GM12878 (cell line): ENCODE results near the gene DNMBP. TPM values are rescaled to one million over a fixed set of nuclear protein-coding genes. Genes with fewer than 3 reads are reported as not detected.
"Not testable (repeated sequence)": the region's sequence is repeated elsewhere in the genome, so short reads cannot be mapped to it uniquely, and the experiment has no call there.

Source experiments
- ATAC-seq: fragments of 200-7000 bp; cut with Tn5 transposase; 3 replicates; pipeline ENCODE4 v1.9.1; 2020; ENCODE audit warnings: mild to moderate bottlenecking, moderate library complexity
- BruUV-seq: library from RNA; stranded (reverse); fragments of 400-500 nt; replicated peaks from 2 replicates; lab custom pipeline; 2021; lab: Mats Ljungman, UMichigan
- CTCF ChIA-PET: fragments of 300-600 bp; sonication (Branson Sonifier 250); formaldehyde crosslinking; extraction: SDS; loops from one replicate; lab custom pipeline; 2021; ENCODE audit warnings: inconsistent platforms; lab: Yijun Ruan, JAX
- POLR2A ChIA-PET: fragments of 350-600 bp; formaldehyde crosslinking; extraction: SDS; loops from one replicate; lab custom pipeline; 2021; ENCODE audit warnings: inconsistent platforms; lab: Charles Lee
- RAD21 ChIA-PET: fragments of 300-600 bp; sonication (Branson Sonifier 250); formaldehyde crosslinking; loops from one replicate; lab custom pipeline; 2023; ENCODE audit warnings: antibody characterized with exemption; ENCODE audit not compliant: unreplicated experiment; lab: Charles Lee
- SMC1A ChIA-PET: fragments of 300-600 bp; sonication (Branson Sonifier 250); formaldehyde crosslinking; loops from one replicate; lab custom pipeline; 2023; ENCODE audit not compliant: unreplicated experiment, uncharacterized antibody; lab: Charles Lee
- DNase-seq: peaks from one replicate; pipeline ENCODE4 v3.0.0-alpha.2; 2011; ENCODE audit warnings: low read depth, low spot score
- FAIRE-seq: peaks from 3 replicates; lab custom pipeline; 2011; peaks lifted over from hg19 to GRCh38; lab: Jason Lieb, UNC
- H2AFZ ChIP-seq: 2 replicates; pipeline ENCODE4 v1.6.0; 2011; ENCODE audit warnings: low read depth, low read length, control low read depth; ENCODE audit not compliant: control insufficient read depth
- H3K27ac ChIP-seq: 2 replicates; pipeline ENCODE4 v1.5.1; 2011; ENCODE audit warnings: control low read depth; ENCODE audit not compliant: control insufficient read depth, insufficient read depth
- H3K27me3 ChIP-seq, 2 experiments: replicated peaks in 1 of 2; 2 replicates each; pipeline versions ENCODE4 v1.6.0 to v1.6.1; 2011; ENCODE audit warnings: low read length in 1 of 2; ENCODE audit not compliant: control insufficient read depth in 2 of 2, insufficient read depth in 2 of 2
- H3K36me3 ChIP-seq, 2 experiments: 2 replicates each; pipeline ENCODE4 v1.5.1; 2011; ENCODE audit warnings: low read length in 1 of 2; ENCODE audit not compliant: control insufficient read depth in 2 of 2, insufficient read depth in 2 of 2
- H3K4me1 ChIP-seq: 2 replicates; pipeline ENCODE4 v1.6.1; 2011; ENCODE audit warnings: mild to moderate bottlenecking, low read length, moderate library complexity, mixed read lengths; ENCODE audit not compliant: control insufficient read depth, insufficient read depth
- H3K4me2 ChIP-seq: 2 replicates; pipeline ENCODE4 v1.6.0; 2011; ENCODE audit warnings: control low read depth; ENCODE audit not compliant: control insufficient read depth, insufficient read depth
- H3K4me3 ChIP-seq: fragments of 200-600 bp; sonication (generic); 2 replicates; pipeline ENCODE4 v1.5.1; 2016
- H3K79me2 ChIP-seq: 2 replicates; pipeline ENCODE4 v1.6.0; 2011; ENCODE audit warnings: low read length; ENCODE audit not compliant: control insufficient read depth, insufficient read depth
- H3K9ac ChIP-seq: 2 replicates; pipeline ENCODE4 v1.8.0; 2011; ENCODE audit warnings: low read length, control low read depth, mixed read lengths; ENCODE audit not compliant: control insufficient read depth, insufficient read depth
- H3K9me3 ChIP-seq: replicated peaks from 3 replicates; pipeline ENCODE4 v1.5.1; 2011; ENCODE audit warnings: mild to moderate bottlenecking, low read length; ENCODE audit not compliant: control insufficient read depth, insufficient read depth
- H4K20me1 ChIP-seq: 2 replicates; pipeline ENCODE4 v1.6.0; 2011; ENCODE audit not compliant: control insufficient read depth, insufficient read depth
- BHLHE40 ChIP-seq, 2 experiments: fragments of 450-650 bp in 1 of 2; IDR thresholded peaks; 2 replicates each; pipeline ENCODE4 v1.6.1; 2011 to 2017; ENCODE audit warnings: low read depth in 2 of 2, borderline replicate concordance in 1 of 2, improper control_type of control experiment in 1 of 2, low read length in 1 of 2, mild to moderate bottlenecking in 1 of 2
- CBX3 ChIP-seq: fragments of 200-600 bp; sonication (generic); IDR thresholded peaks from 2 replicates; pipeline ENCODE4 v1.6.1; 2016; ENCODE audit warnings: low read depth, borderline replicate concordance
- CBX5 ChIP-seq: sonication (generic); IDR thresholded peaks from 2 replicates; pipeline ENCODE4 v1.6.1; 2016; ENCODE audit warnings: low read depth, moderate library complexity, mild to moderate bottlenecking, inconsistent platforms
- CREB1 ChIP-seq: IDR thresholded peaks from 2 replicates; pipeline ENCODE4 v1.6.1; 2012; ENCODE audit warnings: low read depth, mild to moderate bottlenecking, inconsistent platforms
- DPF2 ChIP-seq: fragments of 450-650 bp; IDR thresholded peaks from 2 replicates; pipeline ENCODE4 v1.6.1; 2017; ENCODE audit warnings: mild to moderate bottlenecking
- E4F1 ChIP-seq: fragments of 450-650 bp; IDR thresholded peaks from 2 replicates; pipeline ENCODE4 v1.6.1; 2018; ENCODE audit warnings: borderline replicate concordance, mild to moderate bottlenecking; ENCODE audit not compliant: partially characterized antibody
- FOXK2 ChIP-seq: fragments of 450-650 bp; IDR thresholded peaks from 2 replicates; pipeline ENCODE4 v1.6.1; 2017; ENCODE audit warnings: mild to moderate bottlenecking, moderate library complexity
- HCFC1 ChIP-seq: fragments of 150-350 bp; IDR thresholded peaks from 2 replicates; pipeline ENCODE4 v1.6.1; 2014; ENCODE audit warnings: low read length
- HDGF ChIP-seq: fragments of 450-650 bp; IDR thresholded peaks from 2 replicates; pipeline ENCODE4 v1.6.1; 2016; ENCODE audit warnings: antibody characterized with exemption
- MAX ChIP-seq: IDR thresholded peaks from 2 replicates; pipeline ENCODE4 v1.6.1; 2012; ENCODE audit warnings: low read depth, low read length, improper control_type of control experiment
- NBN ChIP-seq: fragments of 450-650 bp; IDR thresholded peaks from 2 replicates; pipeline ENCODE4 v1.6.1; 2016
- NFXL1 ChIP-seq: fragments of 450-650 bp; IDR thresholded peaks from 2 replicates; pipeline ENCODE4 v1.6.1; 2017; ENCODE audit warnings: antibody characterized with exemption, mild to moderate bottlenecking, borderline replicate concordance
- NFYB ChIP-seq: IDR thresholded peaks from 2 replicates; pipeline ENCODE4 v1.6.1; 2011; ENCODE audit warnings: low read depth, mild to moderate bottlenecking, low read length, improper control_type of control experiment, moderate library complexity; ENCODE audit not compliant: insufficient read depth
- NR2F1 ChIP-seq: fragments of 450-650 bp; conservative IDR thresholded peaks from 2 replicates; pipeline ENCODE4 v1.6.1; 2017; ENCODE audit warnings: mild to moderate bottlenecking
- SMARCA5 ChIP-seq: fragments of 450-650 bp; IDR thresholded peaks from 2 replicates; pipeline ENCODE4 v1.6.1; 2017; ENCODE audit warnings: mild to moderate bottlenecking
- SPI1 ChIP-seq: IDR thresholded peaks from 2 replicates; pipeline ENCODE4 v1.6.1; 2011; ENCODE audit warnings: low read depth, mild to moderate bottlenecking, low read length, moderate library complexity, borderline replicate concordance; ENCODE audit not compliant: insufficient read depth
- SREBF1 ChIP-seq: IDR thresholded peaks from 2 replicates; pipeline ENCODE4 v1.6.1; 2012; ENCODE audit warnings: mild to moderate bottlenecking, low read length
- STAT3 ChIP-seq: IDR thresholded peaks from 2 replicates; pipeline ENCODE4 v1.6.1; 2011; ENCODE audit warnings: low read depth, low read length, improper control_type of control experiment
- TARDBP ChIP-seq: IDR thresholded peaks from 2 replicates; pipeline ENCODE4 v1.6.1; 2016; ENCODE audit warnings: borderline replicate concordance
- WGBS: methylation state at CpG from one replicate; pipeline ENCODE4 v1.1.6; 2016; ENCODE audit warnings: low lambda C conversion rate; ENCODE audit not compliant: insufficient replicate concordance, insufficient coverage; ENCODE audit errors: missing lambda C conversion rate; 5-methylcytosine and 5-hydroxymethylcytosine counted together
- in situ Hi-C: fragments of 300-500 bp; cut with MboI; formaldehyde crosslinking; loops from 9 replicates; pipeline ENCODE4 v1.14.3; 2018; ENCODE audit warnings: mixed read lengths
- intact Hi-C: fragments of 100-400 bp; cut with micrococcal nuclease; formaldehyde crosslinking; loops from one replicate; pipeline ENCODE4 v1.14.2; 2022; ENCODE audit not compliant: unreplicated experiment
- polyA plus RNA-seq, 11 experiments: library from polyadenylated mRNA; depleted of rRNA in 4 of 11; unstranded in 6 of 11; stranded (reverse) in 5 of 11; fragments of >200 nt; fragmentation: Nextera tagmentation in 4 of 11; fragmentation: Illumina TruSeq in 1 of 11; extraction: Ambion mirVana in 4 of 11; extraction: Trizol in 1 of 11; gene quantifications; 1 replicate in 1 of 11; 2 replicates in 10 of 11; pipeline versions ENCODE4 v1.2.1 to v1.2.3, GENCODE V29; 2011 to 2016; ENCODE audit warnings: inconsistent platforms in 2 of 11, missing spikeins in 2 of 11, low read depth in 1 of 11
- total RNA-seq, 4 experiments: library from RNA; depleted of rRNA in 3 of 4; stranded (reverse); fragments of >200 nt in 3 of 4; fragmentation: Illumina TruSeq in 1 of 4; extraction: Trizol in 1 of 4; gene quantifications; 2 replicates each; pipeline versions ENCODE4 v1.2.1 to v1.2.3, GENCODE V29; 2013 to 2021
- TF ChIP-seq, protein P1 (sequence below): IDR thresholded peaks from 2 replicates; pipeline ENCODE4 v1.6.1; 2011; ENCODE audit warnings: borderline replicate concordance, low read depth, mild to moderate bottlenecking, moderate library complexity, mixed read lengths, low read length; ENCODE audit not compliant: insufficient read depth; ENCODE audit errors: extremely low read length

The DNMBP gene
- total and polyA plus RNA-seq, 10 of the 15 experiments (the other 5 are each of a cell fraction or from before 2014, with no cell fraction given), result 7.1 to 45.0 (median 22.0) TPM

DNA sequence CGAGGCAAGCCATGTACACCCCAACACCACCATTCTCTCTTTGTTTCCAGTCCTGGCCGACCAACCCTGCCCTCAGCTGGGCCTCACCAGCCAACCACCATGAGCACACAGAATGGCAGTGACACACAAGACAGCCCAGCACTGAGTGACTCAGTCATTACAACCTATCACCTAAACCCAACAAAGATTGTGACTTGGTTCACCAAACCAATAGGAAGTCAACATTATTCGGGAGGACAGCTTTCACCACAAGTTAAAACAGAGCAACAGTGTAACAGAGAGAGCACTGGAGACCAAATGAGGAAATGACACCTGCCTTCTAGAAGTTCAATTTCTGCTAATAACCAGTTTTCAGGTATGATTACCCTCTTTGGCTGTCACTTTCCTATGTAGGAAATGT lies 72.1 kb downstream of the DNMBP start (continued):
- no peak for TF ChIP-seq E4F1
- TF ChIP-seq SMARCA5, result 0 out of 2 replicates have a peak, but pooled peaks have one; percentile 33
- 0 out of 2 replicates have a peak, but pooled peaks have one; percentile 12 for TF ChIP-seq NFYB
- TF ChIP-seq FOXK2, result no peak
- no peak for TF ChIP-seq STAT3
- TF ChIP-seq CREB1, result peak; percentile 39; the same call in 1 of the 2 replicates
- TF ChIP-seq TARDBP, result no peak
- TF ChIP-seq SREBF1, result no peak
- TF ChIP-seq BHLHE40 (IDR thresholded peaks at IDR 0.05; ENCODE audit: borderline replicate concordance in 1 of 2, low read depth in 2 of 2, low read length in 1 of 2), result peak in 1 of 2 experiments; percentile 6; a peak in 1 of 4 replicates
- no peak for TF ChIP-seq NFXL1
- no peak for TF ChIP-seq MAX
- no peak for TF ChIP-seq CBX5
- TF ChIP-seq NBN, result 0 out of 2 replicates have a peak, but pooled peaks have one; percentile 14
- TF ChIP-seq HDGF, result no peak
- 0 out of 2 replicates have a peak, but pooled peaks have one; percentile 17 for TF ChIP-seq DPF2
- TF ChIP-seq CBX3, result no peak
- TF ChIP-seq, protein P1, sequence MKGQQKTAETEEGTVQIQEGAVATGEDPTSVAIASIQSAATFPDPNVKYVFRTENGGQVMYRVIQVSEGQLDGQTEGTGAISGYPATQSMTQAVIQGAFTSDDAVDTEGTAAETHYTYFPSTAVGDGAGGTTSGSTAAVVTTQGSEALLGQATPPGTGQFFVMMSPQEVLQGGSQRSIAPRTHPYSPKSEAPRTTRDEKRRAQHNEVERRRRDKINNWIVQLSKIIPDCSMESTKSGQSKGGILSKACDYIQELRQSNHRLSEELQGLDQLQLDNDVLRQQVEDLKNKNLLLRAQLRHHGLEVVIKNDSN, result no peak
- no peak for TF ChIP-seq NR2F1
- no peak for TF ChIP-seq HCFC1
- peak; percentile 82 for TF ChIP-seq SPI1

- RAD21 ChIA-PET, H3K9ac ChIP-seq, H2AFZ ChIP-seq, H3K4me1 ChIP-seq, H3K4me2 ChIP-seq, ATAC-seq, FAIRE-seq, H3K4me3 ChIP-seq, H4K20me1 ChIP-seq, CTCF ChIA-PET, H3K36me3 ChIP-seq, DNase-seq, H3K9me3 ChIP-seq, SMC1A ChIA-PET, in situ Hi-C loops, intact Hi-C loops, H3K27ac ChIP-seq, POLR2A ChIA-PET, H3K27me3 ChIP-seq, BruUV-seq: not testable (repeated sequence)
- H3K79me2 ChIP-seq, result peaks cover 28% of the 10 kb centered on the region
- 96% methylated on average over 4 of the region's 7 CpGs for WGBS
Observed at GRCh38 chr10:99932203-99932957, 77.4 kb downstream of the DNMBP start.
